HG03378 (cell line): Measurements from ENCODE around the gene NID2.

Experiments used
- ATAC-seq: cut with Tn5 transposase; IDR thresholded peaks from one replicate; pipeline ENCODE4 v1.9.1; 2021; ENCODE audit warnings: mild to moderate bottlenecking, moderate library complexity; ENCODE audit not compliant: unreplicated experiment

Gene NID2, protein sequence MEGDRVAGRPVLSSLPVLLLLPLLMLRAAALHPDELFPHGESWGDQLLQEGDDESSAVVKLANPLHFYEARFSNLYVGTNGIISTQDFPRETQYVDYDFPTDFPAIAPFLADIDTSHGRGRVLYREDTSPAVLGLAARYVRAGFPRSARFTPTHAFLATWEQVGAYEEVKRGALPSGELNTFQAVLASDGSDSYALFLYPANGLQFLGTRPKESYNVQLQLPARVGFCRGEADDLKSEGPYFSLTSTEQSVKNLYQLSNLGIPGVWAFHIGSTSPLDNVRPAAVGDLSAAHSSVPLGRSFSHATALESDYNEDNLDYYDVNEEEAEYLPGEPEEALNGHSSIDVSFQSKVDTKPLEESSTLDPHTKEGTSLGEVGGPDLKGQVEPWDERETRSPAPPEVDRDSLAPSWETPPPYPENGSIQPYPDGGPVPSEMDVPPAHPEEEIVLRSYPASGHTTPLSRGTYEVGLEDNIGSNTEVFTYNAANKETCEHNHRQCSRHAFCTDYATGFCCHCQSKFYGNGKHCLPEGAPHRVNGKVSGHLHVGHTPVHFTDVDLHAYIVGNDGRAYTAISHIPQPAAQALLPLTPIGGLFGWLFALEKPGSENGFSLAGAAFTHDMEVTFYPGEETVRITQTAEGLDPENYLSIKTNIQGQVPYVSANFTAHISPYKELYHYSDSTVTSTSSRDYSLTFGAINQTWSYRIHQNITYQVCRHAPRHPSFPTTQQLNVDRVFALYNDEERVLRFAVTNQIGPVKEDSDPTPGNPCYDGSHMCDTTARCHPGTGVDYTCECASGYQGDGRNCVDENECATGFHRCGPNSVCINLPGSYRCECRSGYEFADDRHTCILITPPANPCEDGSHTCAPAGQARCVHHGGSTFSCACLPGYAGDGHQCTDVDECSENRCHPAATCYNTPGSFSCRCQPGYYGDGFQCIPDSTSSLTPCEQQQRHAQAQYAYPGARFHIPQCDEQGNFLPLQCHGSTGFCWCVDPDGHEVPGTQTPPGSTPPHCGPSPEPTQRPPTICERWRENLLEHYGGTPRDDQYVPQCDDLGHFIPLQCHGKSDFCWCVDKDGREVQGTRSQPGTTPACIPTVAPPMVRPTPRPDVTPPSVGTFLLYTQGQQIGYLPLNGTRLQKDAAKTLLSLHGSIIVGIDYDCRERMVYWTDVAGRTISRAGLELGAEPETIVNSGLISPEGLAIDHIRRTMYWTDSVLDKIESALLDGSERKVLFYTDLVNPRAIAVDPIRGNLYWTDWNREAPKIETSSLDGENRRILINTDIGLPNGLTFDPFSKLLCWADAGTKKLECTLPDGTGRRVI (N-terminal part only)

DNA sequence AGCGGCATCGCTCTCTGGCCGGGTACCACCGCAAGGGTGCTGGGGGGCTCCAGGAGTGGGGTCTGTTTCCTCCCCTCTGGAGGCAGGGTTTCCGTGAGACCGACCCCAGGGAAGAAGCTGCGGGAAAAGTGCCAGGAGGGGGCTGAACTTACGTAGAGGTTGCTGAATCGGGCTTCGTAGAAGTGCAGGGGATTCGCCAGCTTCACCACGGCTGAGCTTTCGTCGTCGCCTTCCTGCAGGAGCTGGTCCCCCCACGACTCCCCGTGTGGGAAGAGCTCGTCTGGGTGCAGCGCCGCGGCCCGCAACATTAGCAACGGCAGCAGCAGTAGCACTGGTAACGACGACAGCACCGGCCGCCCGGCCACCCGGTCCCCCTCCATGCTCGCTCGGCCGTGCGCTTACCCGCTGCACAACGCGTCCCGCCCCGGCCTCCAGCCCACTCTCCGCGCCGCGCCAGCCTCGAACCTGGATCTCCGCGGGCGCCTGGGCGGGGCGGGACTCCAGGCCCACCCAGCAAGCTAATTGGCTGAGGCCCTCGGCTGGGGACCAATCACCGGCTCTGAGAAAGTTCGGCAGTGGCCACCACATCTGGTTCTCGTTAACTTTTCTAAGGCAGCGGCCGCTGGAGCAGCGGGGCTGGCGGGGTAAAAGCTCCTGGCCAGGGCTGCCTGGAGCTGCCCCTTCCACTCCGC lies at the start of gene NID2:
NID2 (minus strand) TSS at position 445 of the 692 bp plus-strand sequence; CDS start at position 380, 65 bp downstream.
- no peak for ATAC-seq

- no peak for ATAC-seq
Measured at GRCh38 chr14:52117111-52117832, 48.4 kb upstream of the NID2 start.

- ATAC-seq: no peak
Measured at GRCh38 chr14:52115286-52115685, 46.4 kb upstream of the NID2 start.

- no peak for ATAC-seq
Measured at GRCh38 chr14:52112336-52113018, 43.6 kb upstream of the NID2 start.

- ATAC-seq: no peak
Measured at GRCh38 chr14:52111583-52111982, 42.7 kb upstream of the NID2 start.

DNA sequence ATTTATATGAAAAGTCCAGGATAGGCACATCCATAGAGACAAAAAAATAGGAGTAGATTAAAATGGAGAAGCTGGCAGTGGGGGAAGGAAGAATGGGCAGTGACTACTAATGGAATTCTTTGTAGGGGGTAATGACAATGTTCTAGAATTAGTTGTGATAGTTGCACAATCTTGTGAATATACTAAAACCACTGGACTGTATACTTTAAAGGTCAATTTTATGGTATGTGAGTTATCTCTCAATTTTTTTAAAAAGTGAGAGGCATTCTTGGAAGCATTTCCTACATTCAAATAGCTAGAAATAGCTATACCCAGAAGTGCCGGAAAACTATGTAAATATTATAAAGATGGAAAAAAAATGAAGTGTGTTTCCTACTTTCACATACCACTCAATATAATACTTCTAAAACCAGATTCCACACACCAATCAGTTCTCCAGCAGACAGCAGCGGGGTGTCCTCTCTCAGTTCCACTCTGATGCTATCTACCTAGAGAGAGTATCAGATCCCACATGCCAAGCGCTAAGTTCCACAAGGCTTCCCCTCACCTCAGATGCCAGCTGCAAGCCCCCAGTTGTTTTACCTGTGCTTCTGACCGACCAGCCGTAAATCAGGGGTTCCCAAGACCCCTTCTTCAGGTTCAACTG lies 41.7 kb upstream of the NID2 start:
- no peak for ATAC-seq

GRCh38 chr14:52108823-52109222 lies 40.0 kb upstream of the NID2 start:
- ATAC-seq: no peak

DNA sequence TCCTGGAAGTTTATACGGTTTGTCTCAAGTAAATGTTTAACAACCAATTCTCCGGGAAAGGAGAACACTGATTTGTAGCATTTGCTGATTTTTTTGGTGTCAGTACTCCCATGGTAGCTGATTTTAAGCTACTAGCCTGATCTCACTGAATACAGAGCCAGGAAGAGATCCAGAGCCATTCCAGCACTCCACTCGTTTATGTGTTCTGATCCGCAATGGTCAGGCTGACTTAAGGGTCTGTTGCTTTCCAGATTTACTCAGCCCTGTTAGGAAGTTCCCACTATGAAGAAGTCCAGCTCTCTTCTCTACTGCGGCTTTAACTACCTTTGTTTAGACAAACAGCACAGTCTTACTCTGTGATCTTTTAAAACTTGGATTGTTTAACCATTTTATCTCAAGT lies 38.0 kb upstream of the NID2 start:
- no peak for ATAC-seq

- no peak for ATAC-seq
Measured at GRCh38 chr14:52103416-52103815, 34.6 kb upstream of the NID2 start.

DNA sequence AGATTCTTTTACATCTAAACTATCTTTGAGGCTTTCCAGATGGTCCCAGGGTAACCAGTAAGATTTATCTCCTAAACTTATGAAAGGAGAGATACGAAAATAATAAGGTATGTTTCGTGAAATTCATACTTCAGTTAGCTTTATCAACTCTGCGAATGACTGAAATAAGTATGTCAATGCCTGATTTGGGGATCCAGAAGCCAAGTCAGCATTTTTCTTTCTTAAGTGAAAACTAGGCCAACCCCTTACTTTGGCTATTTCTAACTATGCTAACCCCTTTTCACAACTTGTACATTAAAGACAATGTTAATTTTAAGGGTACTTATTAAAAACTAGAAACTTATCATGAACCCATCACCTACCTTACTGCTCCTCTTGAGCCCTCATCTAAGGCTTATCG lies 26.9 kb upstream of the NID2 start:
- no peak for ATAC-seq

DNA sequence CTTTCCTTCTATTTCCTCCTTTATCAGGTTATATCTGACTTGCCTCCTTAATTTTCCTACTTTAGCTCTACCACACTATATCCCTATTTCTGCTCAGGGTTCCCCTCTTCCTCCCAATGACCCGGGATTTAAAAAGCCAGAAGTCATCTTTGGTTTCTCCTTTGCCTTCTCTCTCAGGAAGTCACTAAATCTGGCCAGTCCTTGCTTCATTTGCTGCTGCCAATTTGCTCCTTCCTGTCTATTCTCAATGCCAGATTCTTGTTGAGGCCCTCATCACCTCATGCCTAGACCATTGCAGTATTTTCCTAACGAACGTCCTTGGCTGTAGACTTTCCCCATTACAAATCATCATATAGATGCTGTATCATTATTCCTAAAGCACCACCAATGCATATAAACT lies 26.5 kb upstream of the NID2 start:
- no peak for ATAC-seq

- ATAC-seq: no peak
Measured at GRCh38 chr14:52094546-52095271, 25.9 kb upstream of the NID2 start.

DNA sequence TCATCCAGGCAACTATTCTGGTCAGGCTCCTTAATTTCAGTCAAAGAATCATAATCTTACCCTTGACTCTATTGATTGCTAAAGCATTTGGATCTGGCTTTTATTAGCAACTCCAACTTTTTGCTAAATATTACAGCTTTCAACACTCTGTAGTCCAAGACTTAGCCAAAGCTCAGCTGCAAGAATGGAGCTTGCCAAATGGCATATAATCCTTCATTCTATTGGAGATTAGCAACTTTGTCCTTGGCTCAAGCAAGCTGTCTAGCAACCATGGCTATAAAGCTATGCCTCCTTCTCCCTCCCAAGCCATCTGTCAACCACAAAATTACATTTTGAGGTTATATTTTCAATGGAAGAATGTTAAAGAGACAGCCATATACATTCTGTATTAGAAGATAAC lies 23.1 kb upstream of the NID2 start:
- no peak for ATAC-seq

- ATAC-seq: no peak
Measured at GRCh38 chr14:52090936-52091335, 22.1 kb upstream of the NID2 start.

- no peak for ATAC-seq
Measured at GRCh38 chr14:52089218-52089617, 20.4 kb upstream of the NID2 start.

- no peak for ATAC-seq
Measured at GRCh38 chr14:52086711-52087110, 17.9 kb upstream of the NID2 start.

DNA sequence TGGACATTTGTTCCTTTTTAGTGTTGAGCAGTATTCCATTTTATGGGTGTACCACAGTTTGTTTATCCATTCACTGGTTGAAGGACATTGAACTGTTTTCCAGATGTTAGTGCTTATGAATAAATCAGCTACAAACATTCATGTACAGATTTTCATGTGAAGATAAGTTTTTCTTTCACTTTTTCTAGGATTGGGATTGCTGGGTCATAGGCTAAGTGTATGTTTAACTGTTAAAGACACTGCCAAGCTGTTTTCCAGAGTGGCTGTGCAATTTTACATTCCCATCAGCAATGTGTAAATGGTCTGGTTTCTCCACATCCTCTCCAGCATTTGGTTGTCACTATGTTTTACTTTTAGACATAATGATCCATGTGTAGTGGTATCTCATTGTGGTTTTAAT lies 14.0 kb upstream of the NID2 start:
- no peak for ATAC-seq

DNA sequence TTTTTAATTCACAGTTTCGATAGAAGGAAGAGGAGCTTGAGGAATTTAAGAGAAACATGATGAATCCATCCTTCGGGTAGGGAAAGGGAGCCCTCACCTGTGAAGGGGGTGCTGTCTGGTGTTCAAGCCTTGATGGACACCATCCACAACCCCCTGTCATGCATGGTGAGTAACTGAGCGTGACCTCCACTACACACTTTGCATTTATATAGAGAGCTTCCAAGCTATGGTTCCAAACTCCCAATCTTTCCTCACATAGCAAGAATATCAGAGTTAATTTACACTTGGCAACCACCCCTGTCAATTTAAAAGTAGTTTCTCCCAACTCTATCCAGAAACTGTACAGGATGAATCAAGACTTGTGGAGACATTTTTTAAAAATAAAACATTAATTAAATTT lies 13.1 kb upstream of the NID2 start:
- no peak for ATAC-seq
